ENCODE data around the gene FPGT. TPM values are rescaled to one million over a fixed set of nuclear protein-coding genes. Genes with fewer than 3 reads are reported as not detected.

Gene FPGT
- total and polyA plus RNA-seq, 2 of the 8 experiments (the other 6 are each of a cell fraction or from before 2014, with no cell fraction given) = 1.3 to 4.1 TPM

- no peak overlapping the region for H2BK120ac ChIP-seq (replicated peaks; ENCODE audit: low read depth, low read length)
- ChIA-PET POLR2A (ENCODE audit: partially characterized antibody) (no interaction called here), CTCF (ENCODE audit: partially characterized antibody) (interaction anchor here (0.8 to 1.2 kb wide), 5 partner anchors 10 to 548 kb away, joined by 3 read pairs; no protein-coding TSS in a partner anchor)
- no peak overlapping the region for H2BK20ac ChIP-seq (ENCODE audit: low read length)
- no peak for TF ChIP-seq HDAC2 (IDR thresholded peaks at IDR 0.05; ENCODE audit: borderline replicate concordance in 1 of 2, low read depth in 2 of 2, low read length in 2 of 2)
- no peak for TF ChIP-seq TCF12 (IDR thresholded peaks at IDR 0.05; ENCODE audit: low read depth, low read length)
- H4K20me1 ChIP-seq (replicated peaks in 1 of 2; ENCODE audit: control insufficient read depth in 1 of 2, insufficient read depth in 2 of 2, low read length in 2 of 2) = no peaks in the 10 kb centered on the region
- no peak overlapping the region for H4K5ac ChIP-seq (ENCODE audit: insufficient read length, low read depth, low read length)
- no peaks in the 10 kb centered on the region for H3K36me3 ChIP-seq (ENCODE audit: control insufficient read depth in 2 of 4, insufficient read depth in 4 of 4, low read length in 3 of 4)
- no peak overlapping the region for H3K4me3 ChIP-seq (ENCODE audit: extremely low read depth in 1 of 4, insufficient read depth in 2 of 4, low read depth in 3 of 4, low read length in 4 of 4)
- DNase-seq (ENCODE audit: low read depth in 1 of 2, low spot score in 2 of 2) = no peak
- H3K14ac ChIP-seq (ENCODE audit: insufficient read length) = no peak overlapping the region
- H2BK15ac ChIP-seq (ENCODE audit: low read length) = no peak overlapping the region
- no peak overlapping the region for H3K56ac ChIP-seq (replicated peaks; ENCODE audit: insufficient read length, low read depth, low read length)
- H3K18ac ChIP-seq (ENCODE audit: extremely low read depth, low read length) = no peak overlapping the region
- no peak overlapping the region for H3K4ac ChIP-seq (replicated peaks; ENCODE audit: insufficient read length, low read depth, low read length)
- no peaks in the 10 kb centered on the region for H3K4me1 ChIP-seq (replicated peaks in 1 of 4; ENCODE audit: control insufficient read depth in 3 of 4, insufficient read depth in 4 of 4, low read length in 3 of 4)
- H3K9ac ChIP-seq (replicated peaks in 1 of 4; ENCODE audit: extremely low read depth in 1 of 4, low read depth in 3 of 4, low read length in 3 of 4) = no peak overlapping the region
- no peak overlapping the region for H2BK5ac ChIP-seq (ENCODE audit: low read depth, low read length)
- H3K79me1 ChIP-seq (ENCODE audit: low read depth, low read length) = no peaks in the 10 kb centered on the region
- no peak overlapping the region for H3K4me2 ChIP-seq (ENCODE audit: insufficient read depth in 1 of 2, low read depth in 2 of 2, low read length in 2 of 2)
- FAIRE-seq = no peak
- H3K23me2 ChIP-seq (ENCODE audit: low read depth, low read length) = no peaks in the 10 kb centered on the region
- H3K27ac ChIP-seq (ENCODE audit: low read depth, low read length) = no peak overlapping the region
- no peak overlapping the region for H4K91ac ChIP-seq (replicated peaks; ENCODE audit: insufficient read length, low read length)
- no peak overlapping the region for H2AFZ ChIP-seq (ENCODE audit: low read length)
- no peak overlapping the region for H3K23ac ChIP-seq (ENCODE audit: insufficient read length)
- no peak overlapping the region for H2BK12ac ChIP-seq (ENCODE audit: low read depth, low read length)
- no peak overlapping the region for H2AK5ac ChIP-seq (ENCODE audit: low read depth, low read length)
- no peaks in the 10 kb centered on the region for H3K27me3 ChIP-seq (replicated peaks in 1 of 4; ENCODE audit: control insufficient read depth in 3 of 4, extremely low read depth in 1 of 4, insufficient read depth in 3 of 4, low read length in 3 of 4)
- 97% methylated on average over 5 of the region's 5 CpGs; no CpG with 5 or more reads in 1 of the 2 experiments for WGBS, 2 experiments (ENCODE audit: extremely low coverage in 1 of 2, insufficient coverage in 1 of 2, insufficient read length in 1 of 2, insufficient replicate concordance in 2 of 2, low coverage in 1 of 2, low lambda C conversion rate in 2 of 2, missing lambda C conversion rate in 1 of 2)
- H4K8ac ChIP-seq (ENCODE audit: extremely low read depth, insufficient read depth, low read length) = no peak overlapping the region
- no peaks in the 10 kb centered on the region for H3K79me2 ChIP-seq (ENCODE audit: control insufficient read depth in 1 of 2, insufficient read depth in 2 of 2, low read length in 2 of 2)
- no peaks in the 10 kb centered on the region for H3K9me3 ChIP-seq (ENCODE audit: insufficient read depth in 2 of 2, low read depth in 1 of 2, low read length in 1 of 2)
Measured at GRCh38 chr1:74222701-74223100, 24.7 kb downstream of the FPGT start.

All from H1 (cell line).